IPS-11a (cell line): ENCODE measurements around the gene XYLT1.

Source experiments
- H3K4me3 ChIP-seq: one replicate; pipeline ENCODE4 v1.5.1; 2013; ENCODE audit warnings: low read depth, low read length, control low read depth

The XYLT1 gene

GRCh38 chr16:17128791-17129190 lies 342.0 kb downstream of the XYLT1 start:
- no peak overlapping the region for H3K4me3 ChIP-seq

GRCh38 chr16:17126156-17126555 lies 344.6 kb downstream of the XYLT1 start:
- no peak overlapping the region for H3K4me3 ChIP-seq

GRCh38 chr16:17125671-17126070 lies 345.1 kb downstream of the XYLT1 start:
- H3K4me3 ChIP-seq = no peak overlapping the region

GRCh38 chr16:17117906-17118577 lies 352.7 kb downstream of the XYLT1 start:
- H3K4me3 ChIP-seq = no peak overlapping the region

- H3K4me3 ChIP-seq = no peak overlapping the region
These were observed 354.0 kb downstream of the XYLT1 start for GRCh38 chr16:17116595-17117322.

- no peak overlapping the region for H3K4me3 ChIP-seq
These were observed 361.3 kb downstream of the XYLT1 start for GRCh38 chr16:17109413-17109812.

GRCh38 chr16:17108596-17108995 lies 362.2 kb downstream of the XYLT1 start:
- no peak overlapping the region for H3K4me3 ChIP-seq

GRCh38 chr16:17107450-17107849 lies 363.3 kb downstream of the XYLT1 start:
- no peak overlapping the region for H3K4me3 ChIP-seq

- no peak overlapping the region for H3K4me3 ChIP-seq
These were observed 364.4 kb downstream of the XYLT1 start for GRCh38 chr16:17106243-17106791.

- H3K4me3 ChIP-seq = no peak overlapping the region
These were observed 365.4 kb downstream of the XYLT1 start for GRCh38 chr16:17105239-17105797.

- H3K4me3 ChIP-seq = no peak overlapping the region
These were observed 366.1 kb downstream of the XYLT1 start for GRCh38 chr16:17104654-17105053.

GRCh38 chr16:17103216-17103615 lies 367.5 kb downstream of the XYLT1 start:
- H3K4me3 ChIP-seq = no peak overlapping the region

- no peak overlapping the region for H3K4me3 ChIP-seq
These were observed 369.1 kb downstream of the XYLT1 start for GRCh38 chr16:17101646-17102045.

- no peak overlapping the region for H3K4me3 ChIP-seq
These were observed 372.1 kb downstream of the XYLT1 start for GRCh38 chr16:17098685-17099084.

GRCh38 chr16:17084130-17084529 lies 386.6 kb downstream of the XYLT1 start:
- no peak overlapping the region for H3K4me3 ChIP-seq

GRCh38 chr16:17083628-17084027 lies 387.1 kb downstream of the XYLT1 start:
- no peak overlapping the region for H3K4me3 ChIP-seq

GRCh38 chr16:17082095-17082882 lies 388.5 kb downstream of the XYLT1 start:
- H3K4me3 ChIP-seq = no peak overlapping the region

GRCh38 chr16:17080105-17080504 lies 390.7 kb downstream of the XYLT1 start:
- H3K4me3 ChIP-seq = no peak overlapping the region

GRCh38 chr16:17078931-17079631 lies 391.7 kb downstream of the XYLT1 start:
- H3K4me3 ChIP-seq = no peak overlapping the region

GRCh38 chr16:17076818-17077498 lies 393.8 kb downstream of the XYLT1 start:
- H3K4me3 ChIP-seq = no peak overlapping the region
